ENCODE data around the gene TRA2B.
"Not testable (repeated sequence)": the region's sequence is repeated elsewhere in the genome, so short reads cannot be mapped to it uniquely, and the experiment has no call there.

TRA2B gene

GRCh38 chr3:185926445-185926844 is 11.4 kb downstream of the TRA2B start:
- no peak for DNase-seq

GRCh38 chr3:185925353-185925752 is 12.5 kb downstream of the TRA2B start:
- no peak for DNase-seq

GRCh38 chr3:185924375-185924774 is 13.4 kb downstream of the TRA2B start:
- no peak for DNase-seq

GRCh38 chr3:185920184-185920583 is 17.6 kb downstream of the TRA2B start:
- DNase-seq, result no peak

- no peak for DNase-seq
Observed at GRCh38 chr3:185916042-185916833, 21.6 kb downstream of the TRA2B start.

- no peak for DNase-seq
Observed at GRCh38 chr3:185915642-185916041, 22.2 kb downstream of the TRA2B start.

GRCh38 chr3:185914911-185915629 is 22.7 kb downstream of the TRA2B start:
- no peak for DNase-seq

GRCh38 chr3:185912929-185913901 is 24.6 kb downstream of the TRA2B start:
- peak in 1 of 3 experiments; percentile 49 for DNase-seq

- DNase-seq, result no peak
Observed at GRCh38 chr3:185912512-185912911, 25.3 kb downstream of the TRA2B start.

- not testable (repeated sequence) for DNase-seq
Observed at GRCh38 chr3:185911076-185911448, 26.8 kb downstream of the TRA2B start.

GRCh38 chr3:185910322-185911075 is 27.3 kb downstream of the TRA2B start:
- DNase-seq, result not testable (repeated sequence)

- DNase-seq, result not testable (repeated sequence)
Observed at GRCh38 chr3:185909913-185910312, 27.9 kb downstream of the TRA2B start.

GRCh38 chr3:185900228-185900627 is 37.6 kb downstream of the TRA2B start:
- DNase-seq, result no peak

GRCh38 chr3:185896636-185897035 is 41.2 kb downstream of the TRA2B start:
- no peak for DNase-seq

- no peak for DNase-seq
Observed at GRCh38 chr3:185887066-185887465, 50.7 kb downstream of the TRA2B start.

GRCh38 chr3:185884641-185885040 is 53.2 kb downstream of the TRA2B start:
- DNase-seq, result no peak

- DNase-seq, result no peak
Observed at GRCh38 chr3:185881926-185882325, 55.9 kb downstream of the TRA2B start.

- no peak for DNase-seq
Observed at GRCh38 chr3:185880600-185880999, 57.2 kb downstream of the TRA2B start.

- no peak for DNase-seq
Observed at GRCh38 chr3:185878920-185879319, 58.9 kb downstream of the TRA2B start.

- no peak for DNase-seq
Observed at GRCh38 chr3:185874119-185874518, 63.7 kb downstream of the TRA2B start.

- no peak for DNase-seq
Observed at GRCh38 chr3:185867650-185868049, 70.2 kb downstream of the TRA2B start.

- DNase-seq, result no peak
Observed at GRCh38 chr3:185866995-185867394, 70.8 kb downstream of the TRA2B start.
